Stimulated activated CD8-positive, alpha-beta memory T cell treated with anti-CD3 and anti-CD28 coated beads, Interleukin-7, amount 100 ng/mL, for 4 hours (primary cell): ENCODE measurements around the gene DEFB121.

Experiments
- DNase-seq, 2 donors: peaks; one replicate each; pipeline ENCODE4 v3.0.0-alpha.2; 2020; ENCODE audit warnings: low read depth in 2 of 2

Gene DEFB121

DNA sequence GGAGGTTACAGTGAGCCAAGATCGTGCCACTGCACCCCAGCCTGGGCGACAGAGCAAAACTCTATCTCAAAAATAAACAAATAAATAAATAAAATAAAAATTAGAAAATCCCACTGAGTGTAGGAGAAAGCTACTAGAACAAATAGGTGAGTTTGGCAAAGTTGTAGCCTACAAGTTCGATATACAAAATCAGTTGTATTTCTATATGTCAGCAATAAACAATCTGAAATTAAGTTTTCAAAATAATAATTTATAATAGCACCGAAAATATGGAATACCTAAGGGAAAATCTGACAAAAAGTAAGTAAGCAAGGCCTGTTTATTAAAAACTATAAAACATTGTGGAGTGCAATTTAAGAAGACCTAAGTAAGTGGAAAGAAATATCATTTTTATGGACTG, 42.7 kb downstream of the DEFB121 start:
- no peak for DNase-seq

DNA sequence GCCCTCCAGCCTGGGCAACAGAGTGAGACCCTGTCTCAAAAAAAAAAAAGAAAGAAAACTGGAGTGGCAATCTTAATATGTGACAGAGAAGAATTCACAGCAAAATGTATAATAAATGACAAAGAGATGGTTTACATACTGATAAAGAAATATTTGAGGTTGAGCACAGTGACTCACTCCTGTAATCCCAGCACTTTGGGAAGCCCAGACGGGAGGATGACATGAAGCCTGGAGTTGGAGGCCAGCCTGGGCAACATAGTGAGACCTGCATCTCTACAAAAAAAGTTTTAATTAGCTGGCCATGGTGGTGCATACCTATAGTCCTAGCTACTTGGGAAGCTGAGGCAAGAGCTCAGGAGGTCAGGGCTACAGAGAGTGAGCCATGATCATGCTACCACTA, 50.0 kb downstream of the DEFB121 start:
- no peak for DNase-seq
